GM12864 (cell line): ENCODE measurements around the gene UROC1.

Source experiments
- DNase-seq: peaks from one replicate; pipeline ENCODE4 v3.0.0-alpha.2; 2011; ENCODE audit warnings: low read depth
- H3K4me3 ChIP-seq: 2 replicates; pipeline ENCODE4 v1.5.1; 2011; ENCODE audit warnings: mild to moderate bottlenecking, low read depth, low read length, control low read depth
- CTCF ChIP-seq: IDR thresholded peaks from 2 replicates; pipeline ENCODE4 v1.5.1; 2011; ENCODE audit warnings: low read depth, mild to moderate bottlenecking, moderate library complexity, low read length, control low read depth, inconsistent platforms; ENCODE audit errors: missing control alignments

Gene UROC1

DNA sequence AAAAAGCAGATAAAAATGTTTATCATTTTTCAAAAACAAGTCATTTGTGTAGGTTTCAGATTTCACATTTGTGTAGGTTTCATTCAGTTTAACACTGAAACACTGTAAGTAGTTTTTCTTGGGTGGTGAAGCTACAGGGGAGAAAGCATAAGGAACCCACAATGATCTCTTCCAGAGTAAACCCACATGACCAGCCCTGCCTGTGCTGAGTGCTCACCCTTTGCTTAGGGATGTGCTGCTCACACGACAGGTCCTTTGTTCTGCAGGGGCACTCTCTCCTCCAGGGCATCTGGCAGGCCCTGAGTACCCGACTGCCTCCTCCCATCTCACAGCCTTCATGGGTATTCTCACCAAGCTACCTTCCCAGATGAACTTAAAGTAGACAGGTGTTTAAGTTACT lies 70.8 kb downstream of the UROC1 start:
- H3K4me3 ChIP-seq, result no peak overlapping the region
- no peak for TF ChIP-seq CTCF
- no peak for DNase-seq

DNA sequence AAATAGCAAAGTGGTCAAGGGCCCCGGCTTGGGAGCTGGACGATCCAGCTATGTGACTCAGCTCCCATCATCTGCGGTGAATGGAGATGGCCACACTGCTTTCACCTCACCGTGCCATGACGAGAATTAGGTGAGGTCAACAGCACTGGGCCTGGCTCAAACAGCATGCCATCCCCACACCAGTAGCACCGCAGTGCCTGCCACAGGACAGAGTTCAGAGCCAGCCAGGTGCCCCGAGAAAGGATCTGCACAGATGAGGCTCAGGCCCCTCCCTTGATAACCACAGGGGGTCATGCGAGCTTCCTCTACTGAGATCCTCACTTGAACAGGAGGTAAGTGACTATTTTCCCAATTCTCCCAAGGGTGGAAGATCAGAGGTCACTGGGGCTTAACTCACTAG lies 71.3 kb downstream of the UROC1 start:
- no peak for DNase-seq

GRCh38 chr3:126445506-126445905 lies 72.1 kb downstream of the UROC1 start:
- no peak for DNase-seq
- H3K4me3 ChIP-seq, result no peak overlapping the region
- no peak for TF ChIP-seq CTCF

More for the DNA sequence above, 71.3 kb downstream of the UROC1 start:
- TF ChIP-seq CTCF, result no peak
- no peak overlapping the region for H3K4me3 ChIP-seq

DNA sequence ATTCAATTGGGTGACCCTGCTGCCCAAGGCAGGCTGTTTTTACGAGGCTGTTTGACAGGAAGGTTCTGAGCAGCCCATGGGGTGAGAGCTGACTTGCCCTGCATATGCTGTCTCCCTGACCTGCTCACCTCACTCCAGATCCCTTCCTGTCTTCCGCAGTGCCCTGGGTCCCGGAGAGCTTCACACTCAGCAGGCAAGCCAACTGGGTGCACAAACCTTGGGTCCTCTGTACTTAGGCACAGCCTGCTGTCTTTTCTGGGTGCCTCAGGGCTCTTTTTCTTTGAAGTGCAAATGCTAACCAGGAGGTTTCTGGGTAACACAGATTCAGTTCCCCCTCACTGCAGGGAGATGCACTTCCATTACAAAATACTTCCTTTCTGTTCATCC lies 74.7 kb downstream of the UROC1 start:
- DNase-seq, result no peak
- no peak overlapping the region for H3K4me3 ChIP-seq
- TF ChIP-seq CTCF, result no peak

- no peak overlapping the region for H3K4me3 ChIP-seq
- no peak for TF ChIP-seq CTCF
- DNase-seq, result no peak
Measured at GRCh38 chr3:126442094-126442855, 75.3 kb downstream of the UROC1 start.

DNA sequence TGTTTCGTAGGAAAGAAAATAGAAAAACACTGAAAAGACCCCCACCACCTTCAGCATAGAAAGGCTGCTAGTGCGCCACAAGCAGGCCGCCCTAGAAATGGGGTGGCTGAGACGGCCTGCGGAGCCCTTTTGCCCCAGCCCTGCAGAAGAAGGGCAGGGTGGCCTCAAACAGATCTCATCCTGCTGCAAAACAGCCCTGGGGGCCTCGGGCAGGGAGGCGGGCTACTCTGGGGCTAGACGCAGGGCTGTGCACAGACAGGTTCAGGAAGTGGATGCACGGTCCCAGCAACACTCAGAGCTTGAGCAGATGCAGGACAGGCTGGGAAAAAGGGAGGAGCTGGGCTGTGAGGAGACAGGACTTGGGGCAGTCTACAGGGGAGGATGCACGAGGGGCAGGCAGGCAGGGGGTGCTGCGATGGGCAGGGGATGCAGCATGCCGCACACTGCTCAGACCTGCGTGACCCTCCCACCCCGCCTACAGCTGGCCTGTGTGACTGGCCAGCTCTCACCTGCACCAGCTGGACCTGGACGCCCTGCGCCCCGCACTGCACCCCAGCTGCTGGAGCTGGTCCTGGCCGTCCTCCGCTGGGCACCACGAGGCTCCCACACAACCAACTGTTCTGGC lies 76.2 kb downstream of the UROC1 start:
- TF ChIP-seq CTCF, result no peak

GRCh38 chr3:126440709-126440995 lies 76.9 kb downstream of the UROC1 start:
- TF ChIP-seq CTCF, result no peak
- H3K4me3 ChIP-seq, result no peak overlapping the region
- no peak for DNase-seq

More for the DNA sequence above, 76.2 kb downstream of the UROC1 start:
- no peak overlapping the region for H3K4me3 ChIP-seq
- no peak for DNase-seq
